GM12878 (cell line): ENCODE results near the gene SETD7. TPM values are rescaled to one million over a fixed set of nuclear protein-coding genes. Genes with fewer than 3 reads are reported as not detected.
"Not testable (repeated sequence)": the region's sequence is repeated elsewhere in the genome, so short reads cannot be mapped to it uniquely, and the experiment has no call there.

ENCODE experiments used
- ATAC-seq: fragments of 200-7000 bp; cut with Tn5 transposase; 3 replicates; pipeline ENCODE4 v1.9.1; 2020; ENCODE audit warnings: mild to moderate bottlenecking, moderate library complexity
- BruUV-seq: library from RNA; stranded (reverse); fragments of 400-500 nt; replicated peaks from 2 replicates; lab custom pipeline; 2021; lab: Mats Ljungman, UMichigan
- CTCF ChIA-PET: fragments of 300-600 bp; sonication (Branson Sonifier 250); formaldehyde crosslinking; extraction: SDS; loops from one replicate; lab custom pipeline; 2021; ENCODE audit warnings: inconsistent platforms; lab: Yijun Ruan, JAX
- POLR2A ChIA-PET: fragments of 350-600 bp; formaldehyde crosslinking; extraction: SDS; loops from one replicate; lab custom pipeline; 2021; ENCODE audit warnings: inconsistent platforms; lab: Charles Lee
- RAD21 ChIA-PET: fragments of 300-600 bp; sonication (Branson Sonifier 250); formaldehyde crosslinking; loops from one replicate; lab custom pipeline; 2023; ENCODE audit warnings: antibody characterized with exemption; ENCODE audit not compliant: unreplicated experiment; lab: Charles Lee
- SMC1A ChIA-PET: fragments of 300-600 bp; sonication (Branson Sonifier 250); formaldehyde crosslinking; loops from one replicate; lab custom pipeline; 2023; ENCODE audit not compliant: unreplicated experiment, uncharacterized antibody; lab: Charles Lee
- DNase-seq: peaks from one replicate; pipeline ENCODE4 v3.0.0-alpha.2; 2011; ENCODE audit warnings: low read depth, low spot score
- FAIRE-seq: peaks from 3 replicates; lab custom pipeline; 2011; peaks lifted over from hg19 to GRCh38; lab: Jason Lieb, UNC
- H2AFZ ChIP-seq: 2 replicates; pipeline ENCODE4 v1.6.0; 2011; ENCODE audit warnings: low read depth, low read length, control low read depth; ENCODE audit not compliant: control insufficient read depth
- H3K27ac ChIP-seq: 2 replicates; pipeline ENCODE4 v1.5.1; 2011; ENCODE audit warnings: control low read depth; ENCODE audit not compliant: control insufficient read depth, insufficient read depth
- H3K27me3 ChIP-seq, 2 experiments: replicated peaks in 1 of 2; 2 replicates each; pipeline versions ENCODE4 v1.6.0 to v1.6.1; 2011; ENCODE audit warnings: low read length in 1 of 2; ENCODE audit not compliant: control insufficient read depth in 2 of 2, insufficient read depth in 2 of 2
- H3K36me3 ChIP-seq, 2 experiments: 2 replicates each; pipeline ENCODE4 v1.5.1; 2011; ENCODE audit warnings: low read length in 1 of 2; ENCODE audit not compliant: control insufficient read depth in 2 of 2, insufficient read depth in 2 of 2
- H3K4me1 ChIP-seq: 2 replicates; pipeline ENCODE4 v1.6.1; 2011; ENCODE audit warnings: mild to moderate bottlenecking, low read length, moderate library complexity, mixed read lengths; ENCODE audit not compliant: control insufficient read depth, insufficient read depth
- H3K4me2 ChIP-seq: 2 replicates; pipeline ENCODE4 v1.6.0; 2011; ENCODE audit warnings: control low read depth; ENCODE audit not compliant: control insufficient read depth, insufficient read depth
- H3K4me3 ChIP-seq: fragments of 200-600 bp; sonication (generic); 2 replicates; pipeline ENCODE4 v1.5.1; 2016
- H3K79me2 ChIP-seq: 2 replicates; pipeline ENCODE4 v1.6.0; 2011; ENCODE audit warnings: low read length; ENCODE audit not compliant: control insufficient read depth, insufficient read depth
- H3K9ac ChIP-seq: 2 replicates; pipeline ENCODE4 v1.8.0; 2011; ENCODE audit warnings: low read length, control low read depth, mixed read lengths; ENCODE audit not compliant: control insufficient read depth, insufficient read depth
- H3K9me3 ChIP-seq: replicated peaks from 3 replicates; pipeline ENCODE4 v1.5.1; 2011; ENCODE audit warnings: mild to moderate bottlenecking, low read length; ENCODE audit not compliant: control insufficient read depth, insufficient read depth
- H4K20me1 ChIP-seq: 2 replicates; pipeline ENCODE4 v1.6.0; 2011; ENCODE audit not compliant: control insufficient read depth, insufficient read depth
- HCFC1 ChIP-seq: fragments of 150-350 bp; IDR thresholded peaks from 2 replicates; pipeline ENCODE4 v1.6.1; 2014; ENCODE audit warnings: low read length
- LARP7 ChIP-seq: fragments of 450-650 bp; IDR thresholded peaks from 2 replicates; pipeline ENCODE4 v1.6.1; 2017; ENCODE audit warnings: mild to moderate bottlenecking
- MEF2B ChIP-seq: fragments of 450-650 bp; IDR thresholded peaks from 2 replicates; pipeline ENCODE4 v1.6.1; 2018; ENCODE audit warnings: mild to moderate bottlenecking, moderate library complexity; ENCODE audit not compliant: partially characterized antibody, poor library complexity, severe bottlenecking
- NBN ChIP-seq: fragments of 450-650 bp; IDR thresholded peaks from 2 replicates; pipeline ENCODE4 v1.6.1; 2016
- PAX5 ChIP-seq: IDR thresholded peaks from 2 replicates; pipeline ENCODE4 v1.6.1; 2011; ENCODE audit warnings: low read depth, low read length, borderline replicate concordance
- PML ChIP-seq: IDR thresholded peaks from 2 replicates; pipeline ENCODE4 v1.6.1; 2012; ENCODE audit warnings: low read length, inconsistent platforms
- POLR2A ChIP-seq: IDR thresholded peaks from 2 replicates; pipeline ENCODE4 v1.6.1; 2011; ENCODE audit warnings: low read depth, mild to moderate bottlenecking, low read length
- WGBS: methylation state at CpG from one replicate; pipeline ENCODE4 v1.1.6; 2016; ENCODE audit warnings: low lambda C conversion rate; ENCODE audit not compliant: insufficient replicate concordance, insufficient coverage; ENCODE audit errors: missing lambda C conversion rate; 5-methylcytosine and 5-hydroxymethylcytosine counted together
- in situ Hi-C: fragments of 300-500 bp; cut with MboI; formaldehyde crosslinking; loops from 9 replicates; pipeline ENCODE4 v1.14.3; 2018; ENCODE audit warnings: mixed read lengths
- intact Hi-C: fragments of 100-400 bp; cut with micrococcal nuclease; formaldehyde crosslinking; loops from one replicate; pipeline ENCODE4 v1.14.2; 2022; ENCODE audit not compliant: unreplicated experiment
- polyA plus RNA-seq, 11 experiments: library from polyadenylated mRNA; depleted of rRNA in 4 of 11; unstranded in 6 of 11; stranded (reverse) in 5 of 11; fragments of >200 nt; fragmentation: Nextera tagmentation in 4 of 11; fragmentation: Illumina TruSeq in 1 of 11; extraction: Ambion mirVana in 4 of 11; extraction: Trizol in 1 of 11; gene quantifications; 1 replicate in 1 of 11; 2 replicates in 10 of 11; pipeline versions ENCODE4 v1.2.1 to v1.2.3, GENCODE V29; 2011 to 2016; ENCODE audit warnings: inconsistent platforms in 2 of 11, missing spikeins in 2 of 11, low read depth in 1 of 11
- total RNA-seq, 4 experiments: library from RNA; depleted of rRNA in 3 of 4; stranded (reverse); fragments of >200 nt in 3 of 4; fragmentation: Illumina TruSeq in 1 of 4; extraction: Trizol in 1 of 4; gene quantifications; 2 replicates each; pipeline versions ENCODE4 v1.2.1 to v1.2.3, GENCODE V29; 2013 to 2021
- TF ChIP-seq, protein P1 (sequence below): fragments of 150-350 bp; IDR thresholded peaks from 2 replicates; pipeline ENCODE4 v1.6.1; 2016; ENCODE audit warnings: low read depth, low read length
- TF ChIP-seq, protein P2 (sequence below): fragments of 450-650 bp; IDR thresholded peaks from 2 replicates; pipeline ENCODE4 v1.6.1; 2017; ENCODE audit warnings: mild to moderate bottlenecking, moderate library complexity

Gene SETD7
- total and polyA plus RNA-seq, 10 of the 15 experiments (the other 5 are each of a cell fraction or from before 2014, with no cell fraction given), result 0.03 to 0.82 (median 0.44) TPM

DNA sequence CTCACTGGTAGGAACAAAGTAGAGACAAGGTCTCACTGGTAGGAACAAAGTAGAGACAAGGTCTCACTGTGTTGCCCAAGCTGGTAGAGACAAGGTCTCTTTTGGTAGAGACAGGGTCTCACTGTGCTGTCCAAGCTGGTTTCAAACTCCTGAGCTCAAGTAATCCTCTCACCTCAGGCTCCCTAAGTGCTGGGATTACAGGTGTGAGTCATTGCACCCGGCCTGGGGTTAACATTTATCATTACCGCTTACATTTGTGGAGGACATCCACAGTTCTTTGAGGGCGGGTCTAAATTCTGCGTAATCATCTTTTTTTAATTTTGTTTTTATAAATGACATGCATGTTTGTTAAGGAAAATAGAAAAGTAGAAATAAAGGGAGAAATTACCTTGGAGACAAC lies 90.1 kb downstream of the SETD7 start:
- H2AFZ ChIP-seq, result no peak overlapping the region
- no TSS peak for BruUV-seq
- FAIRE-seq (no peak), DNase-seq (no peak), ATAC-seq (no peak)
- no peaks in the 10 kb centered on the region for H4K20me1 ChIP-seq
- H3K4me3 ChIP-seq, result no peak overlapping the region
- no peak overlapping the region for H3K9ac ChIP-seq
- peaks cover 1% of the 10 kb centered on the region; the same call in 1 of the 2 replicates for H3K4me1 ChIP-seq
- H3K4me2 ChIP-seq, result no peak overlapping the region
- intact Hi-C loops, result no loop called here
- TF ChIP-seq, protein P1, sequence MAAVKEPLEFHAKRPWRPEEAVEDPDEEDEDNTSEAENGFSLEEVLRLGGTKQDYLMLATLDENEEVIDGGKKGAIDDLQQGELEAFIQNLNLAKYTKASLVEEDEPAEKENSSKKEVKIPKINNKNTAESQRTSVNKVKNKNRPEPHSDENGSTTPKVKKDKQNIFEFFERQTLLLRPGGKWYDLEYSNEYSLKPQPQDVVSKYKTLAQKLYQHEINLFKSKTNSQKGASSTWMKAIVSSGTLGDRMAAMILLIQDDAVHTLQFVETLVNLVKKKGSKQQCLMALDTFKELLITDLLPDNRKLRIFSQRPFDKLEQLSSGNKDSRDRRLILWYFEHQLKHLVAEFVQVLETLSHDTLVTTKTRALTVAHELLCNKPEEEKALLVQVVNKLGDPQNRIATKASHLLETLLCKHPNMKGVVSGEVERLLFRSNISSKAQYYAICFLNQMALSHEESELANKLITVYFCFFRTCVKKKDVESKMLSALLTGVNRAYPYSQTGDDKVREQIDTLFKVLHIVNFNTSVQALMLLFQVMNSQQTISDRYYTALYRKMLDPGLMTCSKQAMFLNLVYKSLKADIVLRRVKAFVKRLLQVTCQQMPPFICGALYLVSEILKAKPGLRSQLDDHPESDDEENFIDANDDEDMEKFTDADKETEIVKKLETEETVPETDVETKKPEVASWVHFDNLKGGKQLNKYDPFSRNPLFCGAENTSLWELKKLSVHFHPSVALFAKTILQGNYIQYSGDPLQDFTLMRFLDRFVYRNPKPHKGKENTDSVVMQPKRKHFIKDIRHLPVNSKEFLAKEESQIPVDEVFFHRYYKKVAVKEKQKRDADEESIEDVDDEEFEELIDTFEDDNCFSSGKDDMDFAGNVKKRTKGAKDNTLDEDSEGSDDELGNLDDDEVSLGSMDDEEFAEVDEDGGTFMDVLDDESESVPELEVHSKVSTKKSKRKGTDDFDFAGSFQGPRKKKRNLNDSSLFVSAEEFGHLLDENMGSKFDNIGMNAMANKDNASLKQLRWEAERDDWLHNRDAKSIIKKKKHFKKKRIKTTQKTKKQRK, result no peak
- TF ChIP-seq POLR2A, result no peak
- TF ChIP-seq MEF2B, result no peak
- TF ChIP-seq LARP7, result no peak
- TF ChIP-seq, protein P2, sequence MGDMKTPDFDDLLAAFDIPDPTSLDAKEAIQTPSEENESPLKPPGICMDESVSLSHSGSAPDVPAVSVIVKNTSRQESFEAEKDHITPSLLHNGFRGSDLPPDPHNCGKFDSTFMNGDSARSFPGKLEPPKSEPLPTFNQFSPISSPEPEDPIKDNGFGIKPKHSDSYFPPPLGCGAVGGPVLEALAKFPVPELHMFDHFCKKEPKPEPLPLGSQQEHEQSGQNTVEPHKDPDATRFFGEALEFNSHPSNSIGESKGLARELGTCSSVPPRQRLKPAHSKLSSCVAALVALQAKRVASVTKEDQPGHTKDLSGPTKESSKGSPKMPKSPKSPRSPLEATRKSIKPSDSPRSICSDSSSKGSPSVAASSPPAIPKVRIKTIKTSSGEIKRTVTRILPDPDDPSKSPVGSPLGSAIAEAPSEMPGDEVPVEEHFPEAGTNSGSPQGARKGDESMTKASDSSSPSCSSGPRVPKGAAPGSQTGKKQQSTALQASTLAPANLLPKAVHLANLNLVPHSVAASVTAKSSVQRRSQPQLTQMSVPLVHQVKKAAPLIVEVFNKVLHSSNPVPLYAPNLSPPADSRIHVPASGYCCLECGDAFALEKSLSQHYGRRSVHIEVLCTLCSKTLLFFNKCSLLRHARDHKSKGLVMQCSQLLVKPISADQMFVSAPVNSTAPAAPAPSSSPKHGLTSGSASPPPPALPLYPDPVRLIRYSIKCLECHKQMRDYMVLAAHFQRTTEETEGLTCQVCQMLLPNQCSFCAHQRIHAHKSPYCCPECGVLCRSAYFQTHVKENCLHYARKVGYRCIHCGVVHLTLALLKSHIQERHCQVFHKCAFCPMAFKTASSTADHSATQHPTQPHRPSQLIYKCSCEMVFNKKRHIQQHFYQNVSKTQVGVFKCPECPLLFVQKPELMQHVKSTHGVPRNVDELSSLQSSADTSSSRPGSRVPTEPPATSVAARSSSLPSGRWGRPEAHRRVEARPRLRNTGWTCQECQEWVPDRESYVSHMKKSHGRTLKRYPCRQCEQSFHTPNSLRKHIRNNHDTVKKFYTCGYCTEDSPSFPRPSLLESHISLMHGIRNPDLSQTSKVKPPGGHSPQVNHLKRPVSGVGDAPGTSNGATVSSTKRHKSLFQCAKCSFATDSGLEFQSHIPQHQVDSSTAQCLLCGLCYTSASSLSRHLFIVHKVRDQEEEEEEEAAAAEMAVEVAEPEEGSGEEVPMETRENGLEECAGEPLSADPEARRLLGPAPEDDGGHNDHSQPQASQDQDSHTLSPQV, result no peak
- no peak for TF ChIP-seq NBN
- TF ChIP-seq PML, result no peak
- no peak for TF ChIP-seq PAX5
- TF ChIP-seq HCFC1, result no peak
- peaks cover 0 to 2% of the 10 kb centered on the region in 2 experiments; a peak in 1 of 4 replicates for H3K36me3 ChIP-seq
- WGBS, result 66% methylated on average over 4 of the region's 4 CpGs
- ChIA-PET RAD21 (no interaction called here), CTCF (interaction anchor here (0.6 to 0.9 kb wide), 3 partner anchors 17 to 44 kb away, joined by 3 to 5 read pairs (median 3); no protein-coding TSS in a partner anchor), POLR2A (interaction anchor here (1.0 kb wide), 1 partner anchor 9 kb away, joined by 5 read pairs; no protein-coding TSS in a partner anchor), SMC1A (interaction anchor here (0.8 to 1.3 kb wide), 2 partner anchors 9 to 10 kb away, joined by 3 to 4 read pairs; no protein-coding TSS in a partner anchor)
- H3K27ac ChIP-seq, result no peak overlapping the region
- H3K79me2 ChIP-seq, result peaks cover 5% of the 10 kb centered on the region
- in situ Hi-C loops, result no loop called here
- peaks cover 11% of the 10 kb centered on the region; the same call in 2 of the 3 replicates for H3K9me3 ChIP-seq
- H3K27me3 ChIP-seq, result no peaks in the 10 kb centered on the region

DNA sequence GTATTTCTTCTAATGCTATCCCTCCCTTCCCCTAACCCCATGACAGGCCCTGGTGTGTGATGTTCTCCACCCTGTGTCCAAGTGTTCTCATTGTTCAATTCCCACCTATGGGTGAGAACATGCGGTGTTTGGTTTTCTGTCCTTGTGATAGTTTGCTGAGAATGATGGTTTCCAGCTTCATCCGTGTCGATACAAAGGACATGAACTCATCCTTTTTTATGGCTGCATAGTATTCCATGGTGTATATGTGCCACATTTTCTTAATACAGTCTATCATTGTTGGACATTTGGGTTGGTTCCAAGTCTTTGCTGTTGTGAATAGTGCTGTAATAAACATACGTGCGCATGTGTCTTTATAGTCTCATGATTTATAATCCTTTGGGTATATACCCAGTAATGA lies 91.5 kb downstream of the SETD7 start:
- CTCF ChIA-PET, H3K9me3 ChIP-seq, H3K27ac ChIP-seq, H3K36me3 ChIP-seq, SMC1A ChIA-PET, in situ Hi-C loops, H3K4me1 ChIP-seq, DNase-seq, H2AFZ ChIP-seq, H3K4me3 ChIP-seq, POLR2A ChIA-PET, H3K27me3 ChIP-seq, BruUV-seq, RAD21 ChIA-PET, H3K4me2 ChIP-seq, H3K79me2 ChIP-seq, intact Hi-C loops, FAIRE-seq, ATAC-seq, H3K9ac ChIP-seq, H4K20me1 ChIP-seq: not testable (repeated sequence)
- 91% methylated on average over 5 of the region's 5 CpGs for WGBS
